HCT116 (cell line): ENCODE results near the gene PRRT1.

Source experiments
- EGR1 ChIP-seq: IDR thresholded peaks from 2 replicates; pipeline ENCODE4 v1.6.1; 2012; ENCODE audit warnings: low read depth
- EZH2 ChIP-seq: fragments of 200-600 bp; sonication (generic); IDR thresholded peaks from 2 replicates; pipeline ENCODE4 v1.6.1; 2017; ENCODE audit warnings: antibody characterized with exemption, mixed run types
- EZH2phosphoT487 ChIP-seq: fragments of 200-600 bp; IDR thresholded peaks from 2 replicates; pipeline ENCODE4 v1.6.1; 2018; ENCODE audit warnings: antibody characterized with exemption, borderline replicate concordance
- JUND ChIP-seq: IDR thresholded peaks from 2 replicates; pipeline ENCODE4 v1.6.1; 2012
- POLR2A ChIP-seq: IDR thresholded peaks from 2 replicates; pipeline ENCODE4 v1.7.0; 2011; ENCODE audit warnings: borderline replicate concordance; ENCODE audit not compliant: insufficient read depth, insufficient read length; ENCODE audit errors: extremely low read depth
- POLR2AphosphoS5 ChIP-seq: IDR thresholded peaks from 2 replicates; pipeline ENCODE4 v1.6.1; 2011; ENCODE audit warnings: mild to moderate bottlenecking, low read depth, low read length, moderate library complexity
- SP1 ChIP-seq: IDR thresholded peaks from 2 replicates; pipeline ENCODE4 v1.6.1; 2012; ENCODE audit warnings: low read depth
- YY1 ChIP-seq: IDR thresholded peaks from 2 replicates; pipeline ENCODE4 v1.6.1; 2011; ENCODE audit warnings: low read length, low read depth, moderate library complexity, mild to moderate bottlenecking; ENCODE audit not compliant: insufficient replicate concordance; ENCODE audit errors: extremely low read depth
- TF ChIP-seq, protein P1 (sequence below), 3 experiments: fragments of 200-600 bp in 1 of 3; sonication (generic) in 1 of 3; IDR thresholded peaks in 2 of 3; conservative IDR thresholded peaks in 1 of 3; 2 replicates each; pipeline ENCODE4 v1.5.1; 2012 to 2017; ENCODE audit warnings: low read depth in 2 of 3, low read length in 2 of 3, antibody characterized with exemption in 1 of 3, borderline replicate concordance in 1 of 3, control low read depth in 1 of 3, mild to moderate bottlenecking in 1 of 3, mixed read lengths in 1 of 3, mixed run types in 1 of 3, moderate library complexity in 1 of 3; ENCODE audit not compliant: insufficient read depth in 1 of 3
- TF ChIP-seq, protein P2 (sequence below): IDR thresholded peaks from 2 replicates; pipeline ENCODE4 v1.6.1; 2012; ENCODE audit warnings: low read depth

DNA sequence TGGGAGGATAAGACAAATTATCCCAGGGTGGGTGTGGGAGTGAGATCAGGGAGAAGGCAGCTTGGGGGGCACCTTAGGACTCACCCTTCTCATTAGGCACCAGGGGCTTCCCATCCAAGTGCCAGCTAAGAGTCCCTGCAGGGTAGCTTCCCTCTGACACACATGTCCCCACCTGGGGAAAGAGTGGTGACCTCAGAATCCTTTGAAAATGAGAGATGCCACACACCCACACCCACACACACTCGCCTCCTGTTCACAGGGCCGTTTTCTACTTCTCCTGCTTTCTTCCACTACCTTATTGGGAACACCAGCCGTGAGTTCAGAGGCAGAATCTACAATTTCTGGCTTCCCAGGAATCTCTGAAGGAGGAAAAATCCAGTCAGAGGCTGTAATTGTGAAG, 31.3 kb upstream of the PRRT1 start:
- TF ChIP-seq JUND: no peak
- TF ChIP-seq, protein P1, sequence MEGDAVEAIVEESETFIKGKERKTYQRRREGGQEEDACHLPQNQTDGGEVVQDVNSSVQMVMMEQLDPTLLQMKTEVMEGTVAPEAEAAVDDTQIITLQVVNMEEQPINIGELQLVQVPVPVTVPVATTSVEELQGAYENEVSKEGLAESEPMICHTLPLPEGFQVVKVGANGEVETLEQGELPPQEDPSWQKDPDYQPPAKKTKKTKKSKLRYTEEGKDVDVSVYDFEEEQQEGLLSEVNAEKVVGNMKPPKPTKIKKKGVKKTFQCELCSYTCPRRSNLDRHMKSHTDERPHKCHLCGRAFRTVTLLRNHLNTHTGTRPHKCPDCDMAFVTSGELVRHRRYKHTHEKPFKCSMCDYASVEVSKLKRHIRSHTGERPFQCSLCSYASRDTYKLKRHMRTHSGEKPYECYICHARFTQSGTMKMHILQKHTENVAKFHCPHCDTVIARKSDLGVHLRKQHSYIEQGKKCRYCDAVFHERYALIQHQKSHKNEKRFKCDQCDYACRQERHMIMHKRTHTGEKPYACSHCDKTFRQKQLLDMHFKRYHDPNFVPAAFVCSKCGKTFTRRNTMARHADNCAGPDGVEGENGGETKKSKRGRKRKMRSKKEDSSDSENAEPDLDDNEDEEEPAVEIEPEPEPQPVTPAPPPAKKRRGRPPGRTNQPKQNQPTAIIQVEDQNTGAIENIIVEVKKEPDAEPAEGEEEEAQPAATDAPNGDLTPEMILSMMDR (IDR thresholded peaks at IDR 0.05 in 2 of 3, conservative IDR thresholded peaks at IDR 0.05 in 1 of 3; ENCODE audit: borderline replicate concordance in 1 of 3, insufficient read depth in 1 of 3, low read depth in 2 of 3, low read length in 2 of 3): no peak
- TF ChIP-seq POLR2A: no peak
- TF ChIP-seq, protein P2, sequence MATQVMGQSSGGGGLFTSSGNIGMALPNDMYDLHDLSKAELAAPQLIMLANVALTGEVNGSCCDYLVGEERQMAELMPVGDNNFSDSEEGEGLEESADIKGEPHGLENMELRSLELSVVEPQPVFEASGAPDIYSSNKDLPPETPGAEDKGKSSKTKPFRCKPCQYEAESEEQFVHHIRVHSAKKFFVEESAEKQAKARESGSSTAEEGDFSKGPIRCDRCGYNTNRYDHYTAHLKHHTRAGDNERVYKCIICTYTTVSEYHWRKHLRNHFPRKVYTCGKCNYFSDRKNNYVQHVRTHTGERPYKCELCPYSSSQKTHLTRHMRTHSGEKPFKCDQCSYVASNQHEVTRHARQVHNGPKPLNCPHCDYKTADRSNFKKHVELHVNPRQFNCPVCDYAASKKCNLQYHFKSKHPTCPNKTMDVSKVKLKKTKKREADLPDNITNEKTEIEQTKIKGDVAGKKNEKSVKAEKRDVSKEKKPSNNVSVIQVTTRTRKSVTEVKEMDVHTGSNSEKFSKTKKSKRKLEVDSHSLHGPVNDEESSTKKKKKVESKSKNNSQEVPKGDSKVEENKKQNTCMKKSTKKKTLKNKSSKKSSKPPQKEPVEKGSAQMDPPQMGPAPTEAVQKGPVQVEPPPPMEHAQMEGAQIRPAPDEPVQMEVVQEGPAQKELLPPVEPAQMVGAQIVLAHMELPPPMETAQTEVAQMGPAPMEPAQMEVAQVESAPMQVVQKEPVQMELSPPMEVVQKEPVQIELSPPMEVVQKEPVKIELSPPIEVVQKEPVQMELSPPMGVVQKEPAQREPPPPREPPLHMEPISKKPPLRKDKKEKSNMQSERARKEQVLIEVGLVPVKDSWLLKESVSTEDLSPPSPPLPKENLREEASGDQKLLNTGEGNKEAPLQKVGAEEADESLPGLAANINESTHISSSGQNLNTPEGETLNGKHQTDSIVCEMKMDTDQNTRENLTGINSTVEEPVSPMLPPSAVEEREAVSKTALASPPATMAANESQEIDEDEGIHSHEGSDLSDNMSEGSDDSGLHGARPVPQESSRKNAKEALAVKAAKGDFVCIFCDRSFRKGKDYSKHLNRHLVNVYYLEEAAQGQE: no peak
- TF ChIP-seq EZH2: no peak
- TF ChIP-seq POLR2AphosphoS5: no peak
- no peak for TF ChIP-seq YY1
- TF ChIP-seq EGR1: no peak
- TF ChIP-seq EZH2phosphoT487: no peak
- no peak for TF ChIP-seq SP1
